Measurements from ENCODE around the gene LRRC45.
"Not testable (repeated sequence)": the region's sequence is repeated elsewhere in the genome, so short reads cannot be mapped to it uniquely, and the experiment has no call there.

The LRRC45 gene

DNA sequence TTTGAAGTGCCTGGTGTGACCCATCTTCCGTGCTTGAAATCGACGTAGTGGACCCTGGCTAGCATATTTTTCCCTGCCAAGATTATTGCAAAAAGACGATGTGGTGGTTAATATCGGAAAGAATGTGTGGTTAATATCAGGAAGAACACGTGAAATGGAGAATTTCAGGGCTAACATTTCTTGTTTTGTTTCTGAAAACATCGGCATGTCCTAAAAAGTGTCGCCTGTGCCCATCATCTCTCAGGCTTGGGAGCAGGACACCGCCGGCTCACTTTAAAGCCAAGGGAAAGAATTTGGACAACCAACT, 14.7 kb downstream of the LRRC45 start:
- Histone ChIP-seq H3K4me1 (ENCODE audit: control insufficient read depth, insufficient read depth, low read length) (peaks cover 10% of the 10 kb centered on the region), H3K36me3 (ENCODE audit: control insufficient read depth in 2 of 2, insufficient read depth in 1 of 2, low read length in 2 of 2) (peaks cover 0 to 29% of the 10 kb centered on the region in 2 experiments; a peak in 1 of 3 replicates), H3K4me3 (ENCODE audit: low read depth, low read length) (no peak overlapping the region), H3K27ac (ENCODE audit: extremely low read depth, low read depth, low read length) (no peak overlapping the region), H3K9me3 (ENCODE audit: control insufficient read depth, insufficient read depth, low read depth, low read length) (no peaks in the 10 kb centered on the region)
- ChIA-PET POLR2A (interaction anchor here (0.6 to 2.7 kb wide), 38 partner anchors 9 to 525 kb away, joined by 3 to 96 read pairs (median 4); partner anchors contain the start of genes ARL16, CENPX, DUS1L and FASN), CTCF (interaction anchor here (0.6 to 7.2 kb wide), 29 partner anchors 8 to 487 kb away, joined by 3 to 42 read pairs (median 4); partner anchors contain the start of genes CENPX, FASN and LRRC45)
- no peak for TF ChIP-seq PRDM4 (tag by site-specific recombination; IDR thresholded peaks at IDR 0.05)
- TF ChIP-seq ZNF335 (tag by site-specific recombination; conservative IDR thresholded peaks at IDR 0.05), result peak; percentile 88
- TF ChIP-seq ZFP69B (tag by site-specific recombination; IDR thresholded peaks at IDR 0.05), result peak; percentile 11

GRCh38 chr17:82038796-82039409, 15.8 kb downstream of the LRRC45 start:
- H3K27ac ChIP-seq (ENCODE audit: extremely low read depth, low read depth, low read length); H3K9me3 ChIP-seq (ENCODE audit: control insufficient read depth, insufficient read depth, low read depth, low read length); H3K4me3 ChIP-seq (ENCODE audit: low read depth, low read length): not testable (repeated sequence)
- POLR2A ChIA-PET, result interaction anchor here (2.7 kb wide), 1 partner anchor 17 kb away, joined by 96 read pairs; the partner anchor contains the start of genes GPS1 and RFNG
- Histone ChIP-seq H3K36me3 (ENCODE audit: control insufficient read depth in 2 of 2, insufficient read depth in 1 of 2, low read length in 2 of 2) (peaks cover 0 to 20% of the 10 kb centered on the region in 2 experiments; a peak in 1 of 3 replicates), H3K4me1 (ENCODE audit: control insufficient read depth, insufficient read depth, low read length) (peaks cover 10% of the 10 kb centered on the region)
- CTCF ChIA-PET, result interaction anchor here (0.6 to 7.2 kb wide), 5 partner anchors 16 to 159 kb away, joined by 3 to 42 read pairs (median 5); partner anchors contain the start of genes CENPX and LRRC45

DNA sequence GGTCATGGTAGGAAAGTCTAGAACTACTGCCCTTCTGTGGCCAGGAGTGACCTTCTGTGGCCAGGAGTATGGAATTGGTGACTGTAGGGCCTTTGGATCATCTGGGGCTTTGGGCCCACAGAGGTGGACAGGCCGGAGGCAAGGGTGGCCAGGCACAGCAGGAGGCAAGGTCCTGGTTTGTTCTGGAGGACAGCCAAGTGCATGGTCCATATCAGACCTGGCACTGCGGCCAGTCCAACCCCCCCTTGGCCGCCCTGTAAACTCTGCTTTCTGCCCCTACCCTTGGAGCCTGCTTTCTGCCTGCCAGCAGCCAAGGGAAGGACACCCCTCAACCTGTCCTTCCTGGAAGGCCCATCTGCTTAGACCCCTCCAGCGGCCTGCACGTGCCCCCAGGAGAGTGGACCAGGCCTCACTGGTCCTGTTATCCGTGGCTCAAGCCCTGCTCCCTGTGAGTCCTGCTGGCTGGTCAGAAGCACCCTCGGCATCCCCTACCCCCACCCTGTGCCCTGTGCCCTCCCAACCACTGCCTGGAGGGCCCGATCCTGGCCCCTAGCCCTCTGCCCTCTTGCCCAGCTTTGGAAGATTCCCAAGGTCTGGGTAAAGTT, 16.7 kb downstream of the LRRC45 start:
- Histone ChIP-seq H3K4me1 (ENCODE audit: control insufficient read depth, insufficient read depth, low read length) (peaks cover 10% of the 10 kb centered on the region), H3K4me3 (ENCODE audit: low read depth, low read length) (no peak overlapping the region), H3K36me3 (ENCODE audit: control insufficient read depth in 2 of 2, insufficient read depth in 1 of 2, low read length in 2 of 2) (peaks cover 0 to 19% of the 10 kb centered on the region in 2 experiments; a peak in 1 of 3 replicates), H3K27ac (ENCODE audit: extremely low read depth, low read depth, low read length) (no peak overlapping the region), H3K9me3 (ENCODE audit: control insufficient read depth, insufficient read depth, low read depth, low read length) (no peaks in the 10 kb centered on the region)
- ChIA-PET CTCF (interaction anchor here (0.6 to 7.2 kb wide), 3 partner anchors 10 to 114 kb away, joined by 3 to 42 read pairs (median 12); partner anchors contain the start of genes CENPX and LRRC45), POLR2A (interaction anchor here (0.6 to 2.7 kb wide), 4 partner anchors 16 to 185 kb away, joined by 3 to 96 read pairs (median 6); partner anchors contain the start of genes GPS1 and RFNG)
- TF ChIP-seq ZNF560 (tag by site-specific recombination; IDR thresholded peaks at IDR 0.05; ENCODE audit: borderline replicate concordance), result no peak

DNA sequence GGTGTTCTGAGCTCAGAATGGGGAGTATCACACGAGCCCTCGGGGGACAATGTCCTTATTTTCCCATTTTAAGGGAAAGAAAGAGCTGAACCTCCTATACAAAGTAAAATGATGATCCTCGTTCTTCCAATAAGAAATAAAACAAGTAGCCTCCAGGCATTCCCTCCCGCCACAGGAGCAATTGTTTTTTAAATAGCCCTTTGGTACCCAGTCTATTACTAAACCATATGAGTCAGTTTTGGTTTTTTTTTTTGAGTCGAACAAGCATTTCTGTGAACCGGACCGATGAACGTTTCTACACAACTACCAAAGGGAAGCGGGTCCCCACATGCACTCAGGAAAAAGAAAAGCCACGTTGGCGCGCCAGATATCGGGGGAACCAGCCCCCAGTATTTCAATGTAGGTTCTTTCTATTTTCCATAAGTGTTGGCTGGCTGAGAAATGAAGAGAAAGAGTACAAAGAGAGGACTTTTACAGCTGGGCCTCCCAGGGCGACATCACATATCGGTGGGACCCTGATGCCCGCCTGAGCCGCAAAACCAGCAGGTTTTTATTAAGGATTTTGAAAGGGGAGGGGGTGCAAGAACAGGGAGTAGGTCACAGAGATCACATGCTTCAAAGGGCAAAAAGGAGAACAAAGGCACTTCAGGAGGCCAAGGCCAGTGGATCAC, 18.2 kb downstream of the LRRC45 start:
- Histone ChIP-seq H3K4me3 (ENCODE audit: low read depth, low read length) (no peak overlapping the region), H3K36me3 (ENCODE audit: control insufficient read depth in 2 of 2, insufficient read depth in 1 of 2, low read length in 2 of 2) (peaks cover 0 to 8% of the 10 kb centered on the region in 2 experiments; a peak in 1 of 3 replicates), H3K27ac (ENCODE audit: extremely low read depth, low read depth, low read length) (no peak overlapping the region), H3K4me1 (ENCODE audit: control insufficient read depth, insufficient read depth, low read length) (peaks cover 5% of the 10 kb centered on the region; the same call in 1 of the 2 replicates), H3K9me3 (ENCODE audit: control insufficient read depth, insufficient read depth, low read depth, low read length) (no peaks in the 10 kb centered on the region)
- CTCF ChIA-PET, result interaction anchor here (0.6 to 2.5 kb wide), 5 partner anchors 11 to 269 kb away, joined by 3 to 12 read pairs (median 3); no protein-coding TSS in a partner anchor
- POLR2A ChIA-PET, result interaction anchor here (1.4 to 1.8 kb wide), 2 partner anchors 10 to 19 kb away, joined by 3 to 4 read pairs; partner anchors contain the start of gene RAC3
- TF ChIP-seq ZNF394 (tag by site-specific recombination; IDR thresholded peaks at IDR 0.05; ENCODE audit: borderline replicate concordance), result no peak
- TF ChIP-seq, protein P1, sequence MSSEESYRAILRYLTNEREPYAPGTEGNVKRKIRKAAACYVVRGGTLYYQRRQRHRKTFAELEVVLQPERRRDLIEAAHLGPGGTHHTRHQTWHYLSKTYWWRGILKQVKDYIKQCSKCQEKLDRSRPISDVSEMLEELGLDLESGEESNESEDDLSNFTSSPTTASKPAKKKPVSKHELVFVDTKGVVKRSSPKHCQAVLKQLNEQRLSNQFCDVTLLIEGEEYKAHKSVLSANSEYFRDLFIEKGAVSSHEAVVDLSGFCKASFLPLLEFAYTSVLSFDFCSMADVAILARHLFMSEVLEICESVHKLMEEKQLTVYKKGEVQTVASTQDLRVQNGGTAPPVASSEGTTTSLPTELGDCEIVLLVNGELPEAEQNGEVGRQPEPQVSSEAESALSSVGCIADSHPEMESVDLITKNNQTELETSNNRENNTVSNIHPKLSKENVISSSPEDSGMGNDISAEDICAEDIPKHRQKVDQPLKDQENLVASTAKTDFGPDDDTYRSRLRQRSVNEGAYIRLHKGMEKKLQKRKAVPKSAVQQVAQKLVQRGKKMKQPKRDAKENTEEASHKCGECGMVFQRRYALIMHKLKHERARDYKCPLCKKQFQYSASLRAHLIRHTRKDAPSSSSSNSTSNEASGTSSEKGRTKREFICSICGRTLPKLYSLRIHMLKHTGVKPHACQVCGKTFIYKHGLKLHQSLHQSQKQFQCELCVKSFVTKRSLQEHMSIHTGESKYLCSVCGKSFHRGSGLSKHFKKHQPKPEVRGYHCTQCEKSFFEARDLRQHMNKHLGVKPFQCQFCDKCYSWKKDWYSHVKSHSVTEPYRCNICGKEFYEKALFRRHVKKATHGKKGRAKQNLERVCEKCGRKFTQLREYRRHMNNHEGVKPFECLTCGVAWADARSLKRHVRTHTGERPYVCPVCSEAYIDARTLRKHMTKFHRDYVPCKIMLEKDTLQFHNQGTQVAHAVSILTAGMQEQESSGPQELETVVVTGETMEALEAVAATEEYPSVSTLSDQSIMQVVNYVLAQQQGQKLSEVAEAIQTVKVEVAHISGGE (tag by site-specific recombination; conservative IDR thresholded peaks at IDR 0.05; ENCODE audit: low read depth), result no peak
- TF ChIP-seq GLIS2 (tag by site-specific recombination; IDR thresholded peaks at IDR 0.05), result no peak
- no peak for TF ChIP-seq REST (tag by site-specific recombination; IDR thresholded peaks at IDR 0.05)
- TF ChIP-seq ZNF624 (tag by site-specific recombination; IDR thresholded peaks at IDR 0.05), result no peak

All from HEK293 (cell line).